Measurements from ENCODE around the gene FAM117B. TPM values are rescaled to one million over a fixed set of nuclear protein-coding genes. Genes with fewer than 3 reads are reported as not detected.

Gene FAM117B
- total RNA-seq, 1 donor from 2014 or later, result 13.0 TPM

DNA sequence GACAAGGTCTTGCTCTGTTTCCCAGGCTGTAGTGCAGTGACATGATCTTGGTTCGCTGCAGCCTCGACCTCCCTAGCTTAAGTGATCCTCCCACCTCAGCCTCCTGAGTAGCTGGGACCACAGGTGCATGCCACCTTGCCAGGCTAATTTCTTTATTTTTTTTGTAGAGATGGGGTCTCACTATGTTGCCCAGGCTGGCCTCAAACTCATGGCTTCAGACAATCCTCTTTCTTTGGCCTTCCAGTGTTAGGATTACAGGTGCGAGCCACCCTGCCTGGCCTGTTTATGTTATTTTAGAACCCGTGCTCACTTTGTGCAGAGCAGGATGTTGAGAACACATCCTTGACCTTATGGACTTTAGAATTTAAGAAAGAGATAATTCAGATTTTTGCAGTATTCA lies 17.4 kb downstream of the FAM117B start:
- Mint-ChIP-seq H3K9me3 (ENCODE audit: unreplicated experiment) (no peaks in the 10 kb centered on the region), H3K36me3 (ENCODE audit: low read depth, unreplicated experiment) (no peaks in the 10 kb centered on the region), H3K27me3 (ENCODE audit: unreplicated experiment) (no peaks in the 10 kb centered on the region), H3K4me1 (ENCODE audit: unreplicated experiment) (peaks cover 6% of the 10 kb centered on the region), H3K27ac (ENCODE audit: unreplicated experiment) (no peak overlapping the region), H3K4me3 (ENCODE audit: unreplicated experiment) (no peak overlapping the region)
- TF ChIP-seq, protein P1, sequence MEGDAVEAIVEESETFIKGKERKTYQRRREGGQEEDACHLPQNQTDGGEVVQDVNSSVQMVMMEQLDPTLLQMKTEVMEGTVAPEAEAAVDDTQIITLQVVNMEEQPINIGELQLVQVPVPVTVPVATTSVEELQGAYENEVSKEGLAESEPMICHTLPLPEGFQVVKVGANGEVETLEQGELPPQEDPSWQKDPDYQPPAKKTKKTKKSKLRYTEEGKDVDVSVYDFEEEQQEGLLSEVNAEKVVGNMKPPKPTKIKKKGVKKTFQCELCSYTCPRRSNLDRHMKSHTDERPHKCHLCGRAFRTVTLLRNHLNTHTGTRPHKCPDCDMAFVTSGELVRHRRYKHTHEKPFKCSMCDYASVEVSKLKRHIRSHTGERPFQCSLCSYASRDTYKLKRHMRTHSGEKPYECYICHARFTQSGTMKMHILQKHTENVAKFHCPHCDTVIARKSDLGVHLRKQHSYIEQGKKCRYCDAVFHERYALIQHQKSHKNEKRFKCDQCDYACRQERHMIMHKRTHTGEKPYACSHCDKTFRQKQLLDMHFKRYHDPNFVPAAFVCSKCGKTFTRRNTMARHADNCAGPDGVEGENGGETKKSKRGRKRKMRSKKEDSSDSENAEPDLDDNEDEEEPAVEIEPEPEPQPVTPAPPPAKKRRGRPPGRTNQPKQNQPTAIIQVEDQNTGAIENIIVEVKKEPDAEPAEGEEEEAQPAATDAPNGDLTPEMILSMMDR (IDR thresholded peaks at IDR 0.05; ENCODE audit: unreplicated experiment), result no peak
- no peak for DNase-seq (ENCODE audit: low spot score)

DNA sequence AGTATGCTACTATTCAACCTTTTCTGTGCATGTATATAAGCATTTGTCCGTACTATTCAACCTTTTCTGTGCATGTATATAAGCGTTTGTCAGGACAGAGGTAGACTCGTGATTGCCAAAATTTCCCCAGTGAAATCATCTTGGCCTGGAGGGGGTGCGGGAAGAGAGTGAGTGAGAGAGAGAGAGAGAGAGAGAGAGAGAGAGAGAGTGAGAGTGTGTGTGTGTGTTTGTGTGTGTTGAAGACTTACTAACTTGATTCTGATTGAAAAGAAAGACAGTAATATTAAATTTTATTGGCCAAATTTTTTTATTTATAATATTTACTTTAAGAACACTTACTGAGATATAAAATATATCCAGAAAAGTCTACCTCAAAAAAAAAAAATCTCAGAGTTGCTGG lies 19.1 kb downstream of the FAM117B start:
- no peaks in the 10 kb centered on the region for H3K27me3 Mint-ChIP-seq (ENCODE audit: unreplicated experiment)
- H3K4me3 Mint-ChIP-seq (ENCODE audit: unreplicated experiment), result peak overlapping the region; percentile 21
- H3K27ac Mint-ChIP-seq (ENCODE audit: unreplicated experiment), result no peak overlapping the region
- no peaks in the 10 kb centered on the region for H3K36me3 Mint-ChIP-seq (ENCODE audit: low read depth, unreplicated experiment)
- H3K9me3 Mint-ChIP-seq (ENCODE audit: unreplicated experiment), result no peaks in the 10 kb centered on the region
- peaks cover 4% of the 10 kb centered on the region for H3K4me1 Mint-ChIP-seq (ENCODE audit: unreplicated experiment)
- DNase-seq (ENCODE audit: low spot score), result no peak
- TF ChIP-seq, protein P1 (IDR thresholded peaks at IDR 0.05; ENCODE audit: unreplicated experiment), result no peak

DNA sequence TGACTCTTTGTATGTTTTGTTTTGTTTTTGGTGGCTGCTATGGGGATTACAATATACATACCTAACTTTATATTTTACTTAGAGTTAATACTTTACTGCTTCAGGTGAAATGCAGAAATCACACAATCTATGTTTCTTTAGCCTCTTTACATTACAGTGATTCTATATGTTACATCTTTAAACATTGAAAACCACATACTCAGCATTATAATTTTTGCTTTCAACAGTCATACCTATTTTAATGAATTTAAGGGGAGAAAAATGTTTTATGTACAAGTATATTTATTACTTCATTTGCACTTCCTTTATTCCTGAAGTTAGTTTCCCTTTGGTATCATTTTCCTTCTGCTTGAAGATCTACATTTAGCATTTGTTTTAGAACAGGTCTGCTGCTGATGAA lies 23.1 kb downstream of the FAM117B start:
- no peaks in the 10 kb centered on the region for H3K36me3 Mint-ChIP-seq (ENCODE audit: low read depth, unreplicated experiment)
- peaks cover 4% of the 10 kb centered on the region for H3K4me1 Mint-ChIP-seq (ENCODE audit: unreplicated experiment)
- no peak overlapping the region for H3K27ac Mint-ChIP-seq (ENCODE audit: unreplicated experiment)
- TF ChIP-seq, protein P1 (IDR thresholded peaks at IDR 0.05; ENCODE audit: unreplicated experiment), result no peak
- H3K27me3 Mint-ChIP-seq (ENCODE audit: unreplicated experiment), result no peaks in the 10 kb centered on the region
- H3K4me3 Mint-ChIP-seq (ENCODE audit: unreplicated experiment), result no peak overlapping the region
- H3K9me3 Mint-ChIP-seq (ENCODE audit: unreplicated experiment), result no peaks in the 10 kb centered on the region
- no peak for DNase-seq (ENCODE audit: low spot score)

DNA sequence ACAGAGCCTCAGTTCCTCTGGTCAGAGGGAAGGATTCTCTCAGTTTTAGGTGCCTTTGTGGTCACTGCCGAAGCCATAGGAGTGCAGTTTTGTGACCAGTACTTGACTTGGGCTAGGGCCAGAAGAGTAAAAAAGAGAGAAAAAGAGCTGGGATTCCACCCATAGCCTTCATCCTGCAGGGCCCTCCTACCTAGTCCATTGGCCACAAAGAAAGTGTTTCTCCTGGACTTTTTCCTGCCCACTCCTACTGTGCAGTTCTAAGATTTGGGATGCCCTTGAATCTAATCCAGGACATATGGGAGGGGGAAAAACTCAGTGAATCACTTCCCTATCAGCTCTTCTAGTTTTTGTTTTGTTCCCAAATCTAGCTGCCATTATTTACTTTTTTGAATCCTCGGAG lies 26.0 kb downstream of the FAM117B start:
- DNase-seq (ENCODE audit: low spot score), result no peak
- Mint-ChIP-seq H3K36me3 (ENCODE audit: low read depth, unreplicated experiment) (no peaks in the 10 kb centered on the region), H3K27ac (ENCODE audit: unreplicated experiment) (no peak overlapping the region), H3K4me1 (ENCODE audit: unreplicated experiment) (peaks cover 9% of the 10 kb centered on the region), H3K4me3 (ENCODE audit: unreplicated experiment) (no peak overlapping the region), H3K9me3 (ENCODE audit: unreplicated experiment) (no peaks in the 10 kb centered on the region), H3K27me3 (ENCODE audit: unreplicated experiment) (no peaks in the 10 kb centered on the region)
- TF ChIP-seq, protein P1 (IDR thresholded peaks at IDR 0.05; ENCODE audit: unreplicated experiment), result no peak

DNA sequence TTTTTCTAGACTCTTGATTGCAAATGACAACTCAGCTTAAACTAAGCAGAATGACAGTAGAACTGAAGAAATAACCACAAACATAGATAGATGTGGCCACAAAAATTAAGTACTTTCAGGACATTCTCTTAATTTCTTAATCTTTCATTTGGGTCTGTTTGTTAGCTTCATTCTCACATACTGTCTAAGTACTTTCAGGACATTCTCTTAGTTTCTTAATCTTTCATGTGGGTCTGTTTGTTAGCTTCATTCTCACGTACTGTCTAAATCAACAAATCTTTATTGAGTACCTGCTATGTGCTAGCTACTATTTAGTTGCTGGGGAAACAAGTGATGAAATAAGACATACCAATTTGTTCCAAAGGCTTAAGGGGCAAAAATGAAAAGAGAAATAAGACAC lies 35.1 kb downstream of the FAM117B start:
- Mint-ChIP-seq H3K4me3 (ENCODE audit: unreplicated experiment) (no peak overlapping the region), H3K4me1 (ENCODE audit: unreplicated experiment) (peaks cover 6% of the 10 kb centered on the region), H3K36me3 (ENCODE audit: low read depth, unreplicated experiment) (no peaks in the 10 kb centered on the region), H3K27ac (ENCODE audit: unreplicated experiment) (no peak overlapping the region), H3K27me3 (ENCODE audit: unreplicated experiment) (no peaks in the 10 kb centered on the region), H3K9me3 (ENCODE audit: unreplicated experiment) (no peaks in the 10 kb centered on the region)
- DNase-seq (ENCODE audit: low spot score), result no peak
- TF ChIP-seq, protein P1 (IDR thresholded peaks at IDR 0.05; ENCODE audit: unreplicated experiment), result no peak
